ENCODE measurements around the gene BEAN1. TPM values are rescaled to one million over a fixed set of nuclear protein-coding genes. Genes with fewer than 3 reads are reported as not detected.

BEAN1 gene
- total RNA-seq, 1 experiment from 2014 or later: 0.24 TPM

DNA sequence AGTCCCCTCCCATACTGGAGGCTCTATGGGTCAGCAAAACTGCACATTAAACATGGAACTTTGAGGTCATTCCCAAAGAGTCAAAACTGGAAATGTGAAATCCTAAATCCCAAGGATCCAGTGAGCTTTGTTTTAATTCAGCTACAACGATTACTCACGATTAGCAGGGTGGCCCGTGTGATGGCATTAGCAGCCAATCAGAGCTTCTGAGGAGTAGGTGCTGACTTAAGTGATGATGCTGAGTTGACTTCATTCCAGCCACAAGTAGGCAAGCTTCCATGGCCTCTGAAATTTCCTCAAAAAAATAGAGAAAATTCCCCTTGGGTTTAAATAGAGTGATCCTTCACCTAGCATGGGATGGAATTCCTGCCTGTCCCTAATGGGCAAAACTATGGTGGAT lies 28.1 kb upstream of the BEAN1 start:
- no peak overlapping the region for H2AFZ ChIP-seq (ENCODE audit: low read length)
- no peak overlapping the region for H4K5ac ChIP-seq (ENCODE audit: insufficient read length, low read depth, low read length)
- no peaks in the 10 kb centered on the region for H3K9me3 ChIP-seq (ENCODE audit: control insufficient read depth, low read depth, low read length)
- H3K56ac ChIP-seq (ENCODE audit: insufficient read length, low read depth, low read length): no peak overlapping the region
- TF ChIP-seq, protein P1, sequence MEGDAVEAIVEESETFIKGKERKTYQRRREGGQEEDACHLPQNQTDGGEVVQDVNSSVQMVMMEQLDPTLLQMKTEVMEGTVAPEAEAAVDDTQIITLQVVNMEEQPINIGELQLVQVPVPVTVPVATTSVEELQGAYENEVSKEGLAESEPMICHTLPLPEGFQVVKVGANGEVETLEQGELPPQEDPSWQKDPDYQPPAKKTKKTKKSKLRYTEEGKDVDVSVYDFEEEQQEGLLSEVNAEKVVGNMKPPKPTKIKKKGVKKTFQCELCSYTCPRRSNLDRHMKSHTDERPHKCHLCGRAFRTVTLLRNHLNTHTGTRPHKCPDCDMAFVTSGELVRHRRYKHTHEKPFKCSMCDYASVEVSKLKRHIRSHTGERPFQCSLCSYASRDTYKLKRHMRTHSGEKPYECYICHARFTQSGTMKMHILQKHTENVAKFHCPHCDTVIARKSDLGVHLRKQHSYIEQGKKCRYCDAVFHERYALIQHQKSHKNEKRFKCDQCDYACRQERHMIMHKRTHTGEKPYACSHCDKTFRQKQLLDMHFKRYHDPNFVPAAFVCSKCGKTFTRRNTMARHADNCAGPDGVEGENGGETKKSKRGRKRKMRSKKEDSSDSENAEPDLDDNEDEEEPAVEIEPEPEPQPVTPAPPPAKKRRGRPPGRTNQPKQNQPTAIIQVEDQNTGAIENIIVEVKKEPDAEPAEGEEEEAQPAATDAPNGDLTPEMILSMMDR (conservative IDR thresholded peaks at IDR 0.05): no peak
- Mint-ChIP-seq H3K9me3 (no peaks in the 10 kb centered on the region), H3K27me3 (ENCODE audit: low read depth) (peaks cover 9% of the 10 kb centered on the region), H3K27ac (no peak overlapping the region; a peak in 1 of 7 replicates), H3K4me1 (peaks cover 16 to 20% of the 10 kb centered on the region in 2 experiments), H3K4me3 (no peak overlapping the region), H3K36me3 (ENCODE audit: insufficient read depth in 1 of 3, low read depth in 3 of 3) (no peaks in the 10 kb centered on the region)
- no peaks in the 10 kb centered on the region for H3K79me2 ChIP-seq (ENCODE audit: insufficient read depth, low read length)
- no peak overlapping the region for H4K8ac ChIP-seq (replicated peaks; ENCODE audit: insufficient read length, low read depth, low read length)
- H3K23ac ChIP-seq (ENCODE audit: insufficient read length, low read depth, low read length): no peak overlapping the region
- H4K20me1 ChIP-seq (ENCODE audit: control insufficient read depth, insufficient read depth, insufficient read length): no peaks in the 10 kb centered on the region
- H3K4me2 ChIP-seq (ENCODE audit: insufficient read depth, insufficient read length, low read length): no peak overlapping the region
- no CpG with 5 or more reads among the region's 3 CpGs for WGBS (ENCODE audit: extremely low coverage, insufficient read length, low lambda C conversion rate)
- no peak overlapping the region for H2BK15ac ChIP-seq (ENCODE audit: low read depth, low read length)
- H3K4me1 ChIP-seq (ENCODE audit: insufficient read depth, low read length): no peaks in the 10 kb centered on the region; the same call in 1 of the 2 replicates
- no peak overlapping the region for H3K4ac ChIP-seq (ENCODE audit: low read depth, low read length)
- DNase-seq: no peak
- no peak overlapping the region for H3K14ac ChIP-seq (ENCODE audit: insufficient read depth, low read length)
- H2BK20ac ChIP-seq (ENCODE audit: low read depth, low read length, poor library complexity, severe bottlenecking): no peak overlapping the region
- H2BK120ac ChIP-seq (ENCODE audit: low read depth, low read length, poor library complexity, severe bottlenecking): no peak overlapping the region
- H3K79me1 ChIP-seq (ENCODE audit: insufficient read depth, low read depth, low read length, poor library complexity, severe bottlenecking): no peaks in the 10 kb centered on the region
- H2BK5ac ChIP-seq (ENCODE audit: insufficient read length, low read length): no peak overlapping the region
- H3K27me3 ChIP-seq (ENCODE audit: insufficient read depth, low read length): no peaks in the 10 kb centered on the region
- no peak overlapping the region for H3T11ph ChIP-seq (ENCODE audit: low read length)
- no peak overlapping the region for H2BK12ac ChIP-seq (ENCODE audit: insufficient read length, low read depth, low read length)
- no peak overlapping the region for H3K9ac ChIP-seq (ENCODE audit: extremely low read depth, insufficient read length, low read length)
- H3K23me2 ChIP-seq (ENCODE audit: insufficient read length, low read depth, low read length, poor library complexity, severe bottlenecking): no peaks in the 10 kb centered on the region
- H4K91ac ChIP-seq (ENCODE audit: insufficient read length, low read depth, low read length): no peak overlapping the region
- no peak overlapping the region for H2AK5ac ChIP-seq (ENCODE audit: insufficient read length, low read length)
- H3K27ac ChIP-seq (ENCODE audit: insufficient read length, low read depth, low read length): no peak overlapping the region
- H3K18ac ChIP-seq (ENCODE audit: insufficient read length, low read depth, low read length): no peak overlapping the region
